Measurements from ENCODE around the gene OOSP3. TPM values are rescaled to one million over a fixed set of nuclear protein-coding genes. Genes with fewer than 3 reads are reported as not detected.

OOSP3 gene
- total and polyA plus RNA-seq, 2 donors (not counting 3 experiments of a cell fraction or from before 2014, with no cell fraction given): not detected

- H4K20me1 ChIP-seq (replicated peaks; ENCODE audit: control insufficient read depth, extremely low read depth, insufficient read depth, low read length): no peaks in the 10 kb centered on the region
- no peaks in the 10 kb centered on the region for H3K9me1 ChIP-seq (replicated peaks; ENCODE audit: control insufficient read depth, extremely low read depth, insufficient read depth, low read length)
- TF ChIP-seq EZH2 (IDR thresholded peaks at IDR 0.05; ENCODE audit: borderline replicate concordance, low read depth, low read length, severe bottlenecking) (no peak), JUN (IDR thresholded peaks at IDR 0.05; ENCODE audit: borderline replicate concordance, insufficient read depth, insufficient read length, low read depth) (no peak), MAX (IDR thresholded peaks at IDR 0.05; ENCODE audit: insufficient read depth, insufficient read length) (no peak), POLR2AphosphoS5 (IDR thresholded peaks at IDR 0.05; ENCODE audit: insufficient read depth, low read depth, low read length) (no peak), MYC (IDR thresholded peaks at IDR 0.05; ENCODE audit: low read depth, low read length) (no peak), FOS (IDR thresholded peaks at IDR 0.05; ENCODE audit: borderline replicate concordance, insufficient read depth, low read length) (no peak), POLR2A (IDR thresholded peaks at IDR 0.05; ENCODE audit: low read depth, low read length) (no peak)
- TF ChIP-seq, protein P1, sequence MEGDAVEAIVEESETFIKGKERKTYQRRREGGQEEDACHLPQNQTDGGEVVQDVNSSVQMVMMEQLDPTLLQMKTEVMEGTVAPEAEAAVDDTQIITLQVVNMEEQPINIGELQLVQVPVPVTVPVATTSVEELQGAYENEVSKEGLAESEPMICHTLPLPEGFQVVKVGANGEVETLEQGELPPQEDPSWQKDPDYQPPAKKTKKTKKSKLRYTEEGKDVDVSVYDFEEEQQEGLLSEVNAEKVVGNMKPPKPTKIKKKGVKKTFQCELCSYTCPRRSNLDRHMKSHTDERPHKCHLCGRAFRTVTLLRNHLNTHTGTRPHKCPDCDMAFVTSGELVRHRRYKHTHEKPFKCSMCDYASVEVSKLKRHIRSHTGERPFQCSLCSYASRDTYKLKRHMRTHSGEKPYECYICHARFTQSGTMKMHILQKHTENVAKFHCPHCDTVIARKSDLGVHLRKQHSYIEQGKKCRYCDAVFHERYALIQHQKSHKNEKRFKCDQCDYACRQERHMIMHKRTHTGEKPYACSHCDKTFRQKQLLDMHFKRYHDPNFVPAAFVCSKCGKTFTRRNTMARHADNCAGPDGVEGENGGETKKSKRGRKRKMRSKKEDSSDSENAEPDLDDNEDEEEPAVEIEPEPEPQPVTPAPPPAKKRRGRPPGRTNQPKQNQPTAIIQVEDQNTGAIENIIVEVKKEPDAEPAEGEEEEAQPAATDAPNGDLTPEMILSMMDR (IDR thresholded peaks at IDR 0.05; ENCODE audit: extremely low read depth in 1 of 2, insufficient read depth in 1 of 2, low read depth in 1 of 2, low read length in 2 of 2): no peak
- no peak overlapping the region for H3K4me2 ChIP-seq (ENCODE audit: insufficient read depth, low read length)
- no peaks in the 10 kb centered on the region for H3K79me2 ChIP-seq (ENCODE audit: control insufficient read depth, insufficient read depth, low read length)
- H3K27ac ChIP-seq (ENCODE audit: insufficient read depth, low read depth, low read length): no peak overlapping the region
- no peak overlapping the region for H3K4me3 ChIP-seq (replicated peaks in 1 of 3; ENCODE audit: insufficient read depth in 1 of 3, low read depth in 1 of 3, low read length in 3 of 3)
- dilution Hi-C loops (cut with MboI; ENCODE audit: extremely low pct_ligation_motif_present, low sequenced_read_pairs) (no loop called here), intact Hi-C loops (cut with micrococcal nuclease) (no loop called here)
- no peak for DNase-seq (ENCODE audit: low read depth, low spot score)
- BruUV-seq (replicated peaks): no TSS peak
- FAIRE-seq: no peak
- no peaks in the 10 kb centered on the region for H3K9me3 ChIP-seq (replicated peaks; ENCODE audit: control insufficient read depth, insufficient read depth, low read length)
- H3K4me1 ChIP-seq (ENCODE audit: control insufficient read depth, extremely low read depth, insufficient read depth, low read length): no peaks in the 10 kb centered on the region
- ChIA-PET CTCF (no interaction called here), POLR2A (no interaction called here)
- H2AFZ ChIP-seq (ENCODE audit: low read depth, low read length): no peak overlapping the region
- H3K9ac ChIP-seq (replicated peaks; ENCODE audit: extremely low read depth, insufficient read depth, low read length): no peak overlapping the region
- no peaks in the 10 kb centered on the region for H3K36me3 ChIP-seq (ENCODE audit: control insufficient read depth in 2 of 2, extremely low read depth in 1 of 2, insufficient read depth in 2 of 2, low read length in 2 of 2)
- H3K27me3 ChIP-seq (ENCODE audit: control insufficient read depth in 2 of 2, insufficient read depth in 2 of 2, low read length in 2 of 2): peaks cover 0 to 2% of the 10 kb centered on the region in 2 experiments
Observed at GRCh38 chr11:59841514-59841913, 37.1 kb upstream of the OOSP3 start.

Data from endothelial cell of umbilical vein (primary cell).